MCF 10A (cell line): ENCODE measurements around the gene LIG4. TPM values are rescaled to one million over a fixed set of nuclear protein-coding genes. Genes with fewer than 3 reads are reported as not detected.

Experiments
- BruUV-seq: library from RNA; stranded (reverse); fragments of 400-500 nt; replicated peaks from 2 replicates; lab custom pipeline; 2021; lab: Mats Ljungman, UMichigan
- CTCF ChIA-PET: fragments of 300-600 bp; sonication (Branson Sonifier 250); formaldehyde crosslinking; extraction: SDS; loops from one replicate; lab custom pipeline; 2021; ENCODE audit warnings: antibody characterized with exemption, inconsistent platforms; lab: Yijun Ruan, JAX
- POLR2A ChIA-PET: fragments of 300-600, 350-650 bp; sonication (Branson Sonifier 250); formaldehyde crosslinking; extraction: SDS; loops from one replicate; lab custom pipeline; 2020; ENCODE audit warnings: antibody characterized with exemption, inconsistent platforms; lab: Yijun Ruan, JAX
- DNase-seq: peaks from one replicate; pipeline ENCODE4 v3.0.0-alpha.2; 2018; ENCODE audit not compliant: unreplicated experiment
- H3K27ac Mint-ChIP-seq: one replicate; pipeline ENCODE4 v1.8.0; 2022; ENCODE audit warnings: mild to moderate bottlenecking, low read depth, mixed read lengths; ENCODE audit not compliant: unreplicated experiment
- H3K27me3 Mint-ChIP-seq: one replicate; pipeline ENCODE4 v1.8.0; 2022; ENCODE audit warnings: mixed read lengths; ENCODE audit not compliant: insufficient read depth, unreplicated experiment
- H3K36me3 Mint-ChIP-seq: one replicate; pipeline ENCODE4 v1.8.0; 2022; ENCODE audit warnings: mild to moderate bottlenecking, moderate library complexity, mixed read lengths; ENCODE audit not compliant: insufficient read depth, unreplicated experiment
- H3K4me1 Mint-ChIP-seq: one replicate; pipeline ENCODE4 v1.8.0; 2022; ENCODE audit warnings: mixed read lengths; ENCODE audit not compliant: insufficient read depth, unreplicated experiment
- H3K4me3 Mint-ChIP-seq: one replicate; pipeline ENCODE4 v1.8.0; 2022; ENCODE audit warnings: mild to moderate bottlenecking, moderate library complexity, mixed read lengths; ENCODE audit not compliant: unreplicated experiment
- H3K9me3 Mint-ChIP-seq: one replicate; pipeline ENCODE4 v1.8.0; 2022; ENCODE audit warnings: mixed read lengths; ENCODE audit not compliant: unreplicated experiment
- CTCF ChIP-seq: fragments of 200-600 bp; IDR thresholded peaks from one replicate; pipeline ENCODE4 v1.8.0; 2022; ENCODE audit warnings: antibody characterized with exemption, mild to moderate bottlenecking; ENCODE audit not compliant: unreplicated experiment
- intact Hi-C: fragments of 100-400 bp; cut with micrococcal nuclease; formaldehyde crosslinking; loops from 2 replicates; pipeline ENCODE4 v1.14.1; 2022
- total RNA-seq: library from RNA; stranded (reverse); gene quantifications from 2 replicates; pipeline ENCODE4 v1.2.3, GENCODE V29; 2022

Gene LIG4
- total RNA-seq, 1 experiment from 2014 or later, result 17.7 TPM

- POLR2A ChIA-PET, result interaction anchor here (0.7 to 1.5 kb wide), 3 partner anchors 10 to 23 kb away, joined by 3 to 5 read pairs (median 4); no protein-coding TSS in a partner anchor
- no peak overlapping the region for H3K27ac Mint-ChIP-seq
- BruUV-seq, result no TSS peak
Measured at GRCh38 chr13:108230377-108230776, 15.0 kb upstream of the LIG4 start.

GRCh38 chr13:108227651-108228272, 12.4 kb upstream of the LIG4 start:
- intact Hi-C loops, result loop anchor here (2.0 to 5.0 kb wide), 3 partner anchors 95 to 670 kb away; no protein-coding TSS in a partner anchor
- CTCF ChIA-PET, result interaction anchor here (0.7 to 1.0 kb wide), 4 partner anchors 10 to 674 kb away, joined by 3 to 4 read pairs (median 4); no protein-coding TSS in a partner anchor
- Mint-ChIP-seq H3K27ac (no peak overlapping the region), H3K4me3 (no peak overlapping the region), H3K9me3 (no peaks in the 10 kb centered on the region), H3K4me1 (peaks cover 12% of the 10 kb centered on the region), H3K36me3 (peaks cover 11% of the 10 kb centered on the region), H3K27me3 (no peaks in the 10 kb centered on the region)
- POLR2A ChIA-PET, result no interaction called here
- no TSS peak for BruUV-seq
- DNase-seq, result peak; percentile 46
- peak; percentile 56 for TF ChIP-seq CTCF

More at GRCh38 chr13:108230377-108230776, 15.0 kb upstream of the LIG4 start:
- intact Hi-C loops, result no loop called here
- H3K36me3 Mint-ChIP-seq, result peaks cover 11% of the 10 kb centered on the region
- H3K4me1 Mint-ChIP-seq, result peaks cover 8% of the 10 kb centered on the region
- no peaks in the 10 kb centered on the region for H3K9me3 Mint-ChIP-seq
- no peak overlapping the region for H3K4me3 Mint-ChIP-seq
- DNase-seq, result no peak
- no peak for TF ChIP-seq CTCF
- CTCF ChIA-PET, result interaction anchor here (1.4 kb wide), 1 partner anchor 54 kb away, joined by 5 read pairs; no protein-coding TSS in a partner anchor
- H3K27me3 Mint-ChIP-seq, result no peaks in the 10 kb centered on the region

GRCh38 chr13:108226184-108226583, 10.8 kb upstream of the LIG4 start:
- CTCF ChIA-PET, result interaction anchor here (0.6 to 1.2 kb wide), 3 partner anchors 90 to 671 kb away, joined by 3 read pairs; no protein-coding TSS in a partner anchor
- intact Hi-C loops, result loop anchor here (2.0 to 5.0 kb wide), 3 partner anchors 97 to 671 kb away; no protein-coding TSS in a partner anchor

More at GRCh38 chr13:108226184-108226583, 10.8 kb upstream of the LIG4 start:
- BruUV-seq, result no TSS peak
- TF ChIP-seq CTCF, result no peak
- H3K36me3 Mint-ChIP-seq, result peaks cover 11% of the 10 kb centered on the region
- no peak overlapping the region for H3K4me3 Mint-ChIP-seq
- H3K27me3 Mint-ChIP-seq, result no peaks in the 10 kb centered on the region
- no peaks in the 10 kb centered on the region for H3K9me3 Mint-ChIP-seq
- H3K27ac Mint-ChIP-seq, result no peak overlapping the region
- peaks cover 12% of the 10 kb centered on the region for H3K4me1 Mint-ChIP-seq
- DNase-seq, result no peak
- POLR2A ChIA-PET, result no interaction called here
